Endometrium (tissue), 2 donors: ENCODE measurements around the gene USP16.
"Not testable (repeated sequence)": the region's sequence is repeated elsewhere in the genome, so short reads cannot be mapped to it uniquely, and the experiment has no call there.

Experiments used
- FAIRE-seq: peaks from 2 replicates; lab custom pipeline; 2012; peaks lifted over from hg19 to GRCh38; lab: Jason Lieb, UNC
- donor health status: control.
- donor health status: control.

Gene USP16

DNA sequence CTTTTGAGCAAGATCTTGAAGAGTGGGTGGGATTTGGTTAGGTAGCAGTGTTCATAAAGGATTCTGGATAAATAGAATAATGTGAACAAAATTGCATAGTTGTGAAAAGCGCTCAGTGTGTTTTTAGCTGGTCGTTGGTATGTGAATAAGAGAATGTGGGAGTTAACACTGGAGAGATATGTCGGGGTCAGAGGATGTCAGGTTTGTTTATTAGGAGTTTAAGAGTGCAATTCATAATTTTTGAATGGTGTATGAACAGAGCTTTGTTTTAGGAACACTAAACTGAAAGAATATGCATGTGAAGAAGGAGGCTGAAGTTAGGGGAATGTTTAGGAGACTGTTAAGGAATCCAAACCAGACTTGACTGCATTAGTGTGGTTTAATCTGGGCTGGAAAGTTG lies 9.4 kb downstream of the USP16 start:
- FAIRE-seq = no peak

DNA sequence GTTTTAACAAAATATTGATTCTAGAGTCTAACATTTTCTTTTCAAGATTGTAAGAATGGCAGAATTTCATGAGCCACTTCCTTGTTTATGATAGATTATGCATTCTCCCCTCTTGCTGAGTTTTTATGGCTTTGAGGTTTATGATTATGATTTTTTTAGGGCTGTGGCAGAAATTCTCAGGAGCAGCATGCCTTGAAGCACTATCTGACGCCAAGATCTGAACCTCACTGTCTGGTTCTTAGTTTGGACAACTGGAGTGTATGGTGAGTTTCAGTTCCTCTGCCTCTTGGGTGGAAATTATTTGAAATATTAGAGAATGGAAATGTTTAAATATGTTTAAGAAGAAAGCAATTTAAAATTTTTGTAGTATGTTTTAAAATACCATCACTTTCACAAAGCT lies 10.2 kb downstream of the USP16 start:
- no peak for FAIRE-seq

DNA sequence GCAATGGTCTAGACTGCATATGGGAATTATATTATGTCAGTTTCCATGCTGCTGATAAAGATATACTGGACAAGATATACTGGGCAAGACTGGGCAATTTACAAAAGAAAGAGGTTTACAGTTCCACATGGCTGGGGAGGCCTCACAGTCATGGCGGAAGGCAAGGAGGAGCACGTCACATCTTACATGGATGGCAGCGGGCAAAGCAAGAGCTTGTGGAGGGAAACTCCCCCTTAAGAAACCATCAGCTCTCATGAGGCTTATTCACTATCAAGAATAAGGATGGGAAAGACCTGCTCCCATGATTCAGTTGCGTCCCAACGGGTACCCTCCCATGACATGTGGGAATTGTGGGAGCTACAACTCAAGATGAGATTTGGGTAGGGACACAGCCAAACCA lies 27.8 kb downstream of the USP16 start:
- FAIRE-seq = no peak

DNA sequence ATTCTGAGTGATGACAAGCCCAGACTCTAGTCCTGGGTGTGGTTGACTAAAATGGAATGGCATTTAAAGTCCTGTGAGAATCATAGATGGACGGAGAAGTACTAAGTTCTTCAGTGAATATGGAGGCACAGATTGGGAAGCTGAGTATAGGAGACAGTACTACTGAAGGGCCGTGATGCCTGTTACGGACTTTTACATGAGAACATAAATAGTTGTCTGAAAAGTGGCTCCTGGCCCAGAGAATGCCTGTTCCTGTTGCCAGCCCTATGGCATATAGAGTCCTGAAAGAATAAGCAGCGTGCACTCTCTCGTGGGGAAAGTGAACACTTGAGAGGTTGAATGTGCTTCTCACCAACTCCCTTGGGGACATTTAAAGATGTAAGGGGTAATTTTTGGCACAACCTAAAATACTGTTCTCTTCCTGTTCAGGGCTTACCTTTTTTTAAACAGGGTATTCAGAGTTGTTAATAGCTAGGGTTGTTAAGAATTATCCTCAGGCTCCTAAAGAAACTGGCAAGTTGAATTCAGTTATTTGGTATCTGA lies 28.6 kb downstream of the USP16 start:
- no peak for FAIRE-seq

DNA sequence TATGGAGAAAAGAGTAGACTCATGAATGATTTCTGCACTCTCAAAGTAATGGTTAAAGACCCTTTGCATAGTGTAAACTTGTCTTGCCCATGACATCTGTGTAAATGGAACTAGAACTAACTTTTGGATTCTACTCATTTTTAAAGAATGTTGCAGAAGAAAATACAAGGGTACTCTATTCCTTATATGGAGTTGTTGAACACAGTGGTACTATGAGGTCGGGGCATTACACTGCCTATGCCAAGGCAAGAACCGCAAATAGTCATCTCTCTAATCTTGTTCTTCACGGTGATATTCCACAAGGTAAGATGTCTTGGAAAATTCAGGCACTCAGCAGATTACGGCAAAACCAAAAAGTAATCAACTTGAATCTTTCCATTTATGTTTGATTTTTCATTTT lies 29.2 kb downstream of the USP16 start:
- no peak for FAIRE-seq

DNA sequence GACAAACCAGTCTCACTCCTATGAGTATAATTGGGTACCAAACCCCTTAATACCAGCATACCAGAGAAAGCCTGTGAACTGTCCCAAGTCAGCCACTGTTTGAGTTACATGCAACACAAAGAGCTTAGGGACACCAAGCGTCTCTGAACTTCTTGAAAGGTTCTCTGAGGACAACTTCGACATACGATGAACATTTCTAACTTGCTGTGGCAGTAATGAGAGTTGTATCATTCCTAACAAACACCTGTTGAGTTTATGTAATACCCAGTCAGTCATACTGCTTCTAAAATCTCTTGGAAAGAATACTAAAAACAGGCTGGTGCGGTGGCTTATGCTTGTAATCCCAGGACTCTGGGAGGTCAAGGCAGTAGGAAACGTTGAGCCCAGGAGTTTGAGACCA lies 30.6 kb downstream of the USP16 start:
- no peak for FAIRE-seq

DNA sequence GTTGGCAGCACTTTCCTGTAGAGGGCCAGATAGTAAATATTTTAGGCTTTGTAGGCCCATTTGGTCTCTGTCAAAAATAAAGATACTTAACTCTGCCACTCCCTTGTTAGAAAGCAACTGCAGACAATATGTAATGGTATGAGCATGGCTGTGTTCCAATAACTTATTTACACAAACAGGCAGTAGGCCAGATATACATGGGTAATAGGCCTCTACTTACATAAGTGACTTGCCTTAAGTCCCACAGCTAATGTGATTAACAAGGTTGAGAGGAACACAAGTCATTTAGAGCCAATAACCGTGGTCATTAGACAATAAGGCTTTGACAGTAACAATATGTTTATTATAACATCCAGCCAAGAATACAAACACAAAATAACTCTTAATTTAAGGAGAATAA lies 31.5 kb downstream of the USP16 start:
- FAIRE-seq = no peak

DNA sequence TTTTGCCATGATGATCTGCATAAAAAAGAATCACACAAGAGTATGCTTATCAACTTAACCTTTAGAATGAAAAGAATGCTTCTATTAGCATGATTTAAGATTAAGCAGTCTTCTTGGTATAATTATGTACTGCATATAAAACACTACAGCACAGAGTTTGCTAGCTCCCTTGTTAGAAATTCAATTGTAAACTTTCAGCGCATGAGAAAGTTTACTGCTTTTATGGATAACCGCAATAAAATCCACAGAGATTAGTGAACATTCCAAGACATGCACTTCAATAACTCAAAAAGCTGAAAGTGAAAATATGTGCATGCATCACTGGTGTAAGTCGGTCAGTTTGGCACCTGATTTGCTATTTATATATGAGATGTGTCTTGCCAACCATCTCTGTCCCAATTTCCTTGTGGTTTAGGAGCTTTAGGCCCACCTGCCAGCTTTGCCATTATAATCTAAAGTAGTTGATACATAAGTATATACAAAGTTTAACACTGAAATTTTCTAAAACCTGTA lies 32.1 kb downstream of the USP16 start:
- FAIRE-seq = no peak

DNA sequence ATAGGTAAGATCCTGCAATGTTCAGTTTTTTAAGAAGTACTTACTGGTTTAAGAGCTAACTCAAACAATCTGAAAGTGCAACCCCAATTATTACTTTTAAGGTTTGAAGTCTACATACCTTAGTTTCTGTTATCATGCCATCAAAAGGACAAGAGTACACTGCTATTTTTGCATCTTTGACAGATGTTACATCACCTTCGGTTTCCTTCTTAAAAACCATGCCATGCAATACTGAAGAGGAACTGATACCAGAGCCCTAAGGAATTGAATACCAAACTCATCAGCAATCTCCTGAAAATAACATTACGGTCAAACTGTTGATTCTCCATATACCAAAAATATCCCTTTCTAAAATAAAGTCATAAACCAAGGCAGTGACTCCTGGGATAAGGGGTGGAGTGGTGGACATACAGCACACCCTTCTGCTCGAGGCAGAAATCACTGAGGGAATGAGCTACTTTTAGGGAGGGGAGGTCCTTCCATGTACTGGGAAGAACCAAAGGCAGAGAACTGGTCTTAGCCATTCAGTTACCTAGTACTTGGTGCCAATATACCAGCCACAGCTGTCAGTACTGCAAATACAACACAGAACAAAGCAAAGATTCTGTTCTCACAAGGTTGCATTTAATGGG lies 40.5 kb downstream of the USP16 start:
- no peak for FAIRE-seq

DNA sequence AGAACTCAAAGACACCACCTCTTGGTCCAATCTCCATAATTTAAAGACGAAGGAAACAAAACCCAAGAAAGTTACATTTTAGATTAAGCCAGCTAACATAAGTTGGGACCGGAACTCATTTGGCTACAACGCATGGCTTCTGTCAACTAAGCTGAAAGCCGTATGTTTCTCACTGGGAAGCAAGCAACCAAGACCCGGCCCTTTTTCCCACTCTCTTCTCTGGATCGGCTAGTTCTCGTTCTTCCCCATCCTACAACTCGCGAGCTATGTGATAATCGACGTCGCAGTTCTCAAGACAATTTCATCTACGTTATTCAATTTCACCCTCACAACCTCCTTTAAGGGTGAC lies 48.4 kb downstream of the USP16 start:
- FAIRE-seq = no peak

DNA sequence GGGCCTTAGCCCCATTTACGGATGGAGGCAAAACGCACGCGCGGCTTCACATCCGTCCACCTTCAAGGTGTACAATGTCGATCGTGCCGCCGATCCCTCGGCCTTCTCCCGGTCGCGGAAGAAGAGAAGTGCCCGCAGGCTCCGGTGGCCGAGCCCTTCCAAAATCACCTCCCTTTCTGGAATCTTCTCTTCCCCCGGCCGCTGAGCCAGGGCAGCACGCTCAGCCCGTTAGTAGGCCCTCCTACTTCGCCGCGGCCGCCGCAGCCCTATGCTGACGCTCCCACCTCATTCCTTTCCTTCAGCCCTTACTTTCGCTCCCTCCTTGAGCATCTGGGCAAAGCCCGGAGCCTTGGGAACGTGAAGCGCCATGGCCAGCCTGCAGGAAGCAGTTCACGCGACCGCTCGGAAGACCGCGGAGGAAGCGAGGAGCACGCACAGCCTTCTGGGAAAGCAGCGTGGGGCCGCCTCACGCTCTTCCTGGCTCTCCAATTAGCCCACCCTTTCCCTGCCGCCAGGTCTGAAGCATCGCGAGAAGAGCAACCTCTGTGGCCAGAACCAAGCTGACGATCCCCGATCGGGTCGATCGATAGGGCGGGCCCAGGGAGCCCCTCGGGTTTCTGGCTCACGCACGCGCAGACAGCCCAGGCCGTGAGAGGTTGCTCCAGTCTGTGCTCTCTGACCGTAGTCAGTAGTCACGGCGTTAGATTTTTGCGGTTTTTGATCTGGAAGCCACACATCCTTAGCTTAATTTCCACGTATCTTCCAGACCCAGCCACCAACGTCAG lies 48.9 kb downstream of the USP16 start, which contains the start of gene CCT8:
Gene CCT8 (minus strand): TSS at position 427 of the 785 bp plus-strand sequence. CDS start 58 bp downstream, at position 369.
- peak; percentile 96 for FAIRE-seq

DNA sequence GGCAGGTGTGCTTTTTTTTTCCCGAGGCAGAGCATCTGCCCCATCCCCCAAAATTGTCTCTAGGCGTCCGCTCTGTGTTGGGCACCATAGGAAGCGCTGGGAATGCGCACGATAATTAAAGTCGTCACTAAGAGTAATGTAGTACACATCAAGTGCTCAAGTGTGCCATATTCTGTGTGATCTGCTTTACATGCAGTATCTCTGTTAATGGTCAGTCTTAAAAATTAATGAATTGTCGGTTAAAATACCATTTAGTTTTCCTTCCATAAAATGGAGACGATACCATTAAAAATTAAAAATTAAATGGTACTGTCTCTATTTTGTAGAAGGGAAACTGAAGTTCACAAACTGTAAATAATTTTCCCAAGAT lies 49.5 kb downstream of the USP16 start:
- FAIRE-seq = peak; percentile 4

DNA sequence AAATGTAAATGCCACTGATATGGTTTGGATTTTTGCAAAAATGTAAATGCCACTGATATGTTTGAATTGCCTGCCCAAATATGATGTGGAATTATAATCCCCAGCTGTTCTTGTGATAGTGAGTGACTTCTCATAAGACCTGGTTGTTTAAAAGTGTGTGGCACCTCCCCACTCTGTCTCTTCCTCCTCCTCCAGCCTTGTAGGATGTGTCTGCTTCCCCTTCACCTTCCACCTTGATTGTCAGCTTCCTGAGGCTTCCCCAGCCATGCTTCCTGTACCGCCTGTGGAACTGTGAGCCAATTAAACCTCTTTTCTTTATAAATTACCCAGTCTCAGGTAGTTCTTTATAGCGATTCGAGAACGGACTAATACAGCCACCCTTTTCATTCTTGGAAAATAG lies 50.3 kb downstream of the USP16 start:
- no peak for FAIRE-seq

DNA sequence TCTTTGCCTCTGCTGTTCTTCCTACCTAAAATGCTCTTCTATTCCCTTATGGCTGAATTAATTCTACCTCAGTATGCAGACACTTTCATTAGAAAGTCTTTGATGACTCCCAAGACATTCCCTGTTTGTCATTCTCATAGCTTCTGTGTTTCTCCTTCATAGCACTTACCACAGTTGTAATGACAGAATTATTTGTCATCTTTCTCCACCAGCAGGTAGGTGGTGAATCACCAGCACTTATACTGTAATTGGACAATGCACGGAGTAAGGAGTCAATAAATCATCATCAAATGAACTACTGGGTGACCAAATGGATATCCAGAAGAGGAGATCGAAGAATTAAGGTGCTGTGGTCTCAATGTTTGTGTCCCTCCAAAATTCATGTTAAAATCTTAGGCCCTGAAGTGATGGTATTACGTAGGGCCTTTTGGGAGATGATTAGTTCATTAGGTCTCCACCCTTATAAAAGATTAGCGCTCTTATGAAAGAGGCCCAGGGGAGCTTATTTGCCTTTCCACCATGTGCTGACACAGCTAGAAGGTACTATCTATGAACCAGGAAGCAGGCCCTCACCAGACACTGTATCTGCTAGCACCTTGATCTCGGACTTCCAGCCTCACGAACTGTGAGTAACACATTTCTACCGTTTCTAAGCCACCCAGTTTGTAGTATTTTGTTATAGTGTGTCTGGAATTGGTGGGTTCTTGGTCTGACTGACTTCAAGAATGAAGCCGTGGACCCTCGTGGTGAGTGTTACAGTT lies 51.4 kb downstream of the USP16 start:
- FAIRE-seq = no peak

DNA sequence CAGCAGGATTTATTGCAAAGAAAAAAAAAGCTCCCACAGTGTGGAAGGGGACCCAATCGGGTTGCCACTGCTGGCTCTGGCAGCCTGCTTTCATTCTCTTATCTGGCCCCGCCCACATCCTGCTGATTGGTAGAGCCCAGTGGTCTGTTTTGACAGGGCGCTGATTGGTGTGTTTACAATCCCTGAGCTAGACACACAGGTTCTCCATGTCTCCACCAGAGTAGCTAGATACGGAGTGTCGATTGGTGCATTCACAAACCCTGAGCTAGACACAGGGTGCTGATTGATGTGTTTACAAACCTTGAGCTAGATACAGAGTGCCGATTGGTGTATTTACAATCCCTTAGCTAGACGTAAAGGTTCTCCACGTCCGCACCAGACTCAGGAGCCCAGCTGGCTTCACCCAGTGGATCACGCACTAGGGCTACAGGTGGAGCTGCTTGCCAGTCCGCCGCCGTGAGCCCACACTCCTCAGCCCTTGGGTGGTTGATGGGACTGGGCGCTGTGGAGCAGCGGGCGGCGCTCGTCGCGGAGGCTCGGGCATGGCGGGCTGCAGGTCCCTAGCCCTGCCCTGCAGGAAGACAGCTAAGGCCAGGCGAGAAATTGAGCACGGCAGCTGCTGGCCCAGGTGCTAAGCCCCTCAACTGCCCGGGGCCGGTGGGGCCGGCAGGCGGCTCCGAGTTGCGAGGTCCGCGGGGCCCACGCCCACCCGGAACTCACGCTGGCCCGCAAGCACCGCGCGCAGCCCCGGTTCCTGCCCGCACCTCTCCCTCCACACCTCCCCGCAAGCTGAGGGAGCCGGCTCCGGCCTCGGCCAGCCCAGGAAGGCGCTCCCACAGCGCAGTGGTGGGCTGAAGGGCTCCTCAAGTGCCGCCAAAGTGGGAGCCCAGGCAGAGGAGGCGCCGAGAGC lies 52.5 kb downstream of the USP16 start:
- not testable (repeated sequence) for FAIRE-seq

DNA sequence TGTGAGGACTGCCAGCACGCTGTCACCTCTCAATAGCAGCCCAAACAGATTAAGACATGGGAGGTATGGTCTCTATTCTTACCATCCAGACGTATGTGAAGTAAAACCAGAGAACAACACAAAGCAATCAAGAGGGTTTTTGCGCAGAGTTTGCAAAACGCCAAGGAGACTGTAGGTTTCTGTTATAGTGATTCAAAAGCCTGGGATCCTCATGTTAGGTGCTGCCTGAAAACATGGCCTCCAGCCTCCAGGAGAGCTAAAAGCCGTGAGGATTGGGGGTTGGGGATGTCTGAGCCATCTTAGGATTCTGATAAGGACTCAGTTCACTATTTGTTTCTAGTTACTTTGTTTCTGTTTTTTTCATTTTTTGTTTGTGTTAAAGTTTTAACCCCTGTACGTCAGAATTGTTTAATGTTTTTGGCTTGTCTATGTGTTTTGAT lies 53.2 kb downstream of the USP16 start:
- no peak for FAIRE-seq

DNA sequence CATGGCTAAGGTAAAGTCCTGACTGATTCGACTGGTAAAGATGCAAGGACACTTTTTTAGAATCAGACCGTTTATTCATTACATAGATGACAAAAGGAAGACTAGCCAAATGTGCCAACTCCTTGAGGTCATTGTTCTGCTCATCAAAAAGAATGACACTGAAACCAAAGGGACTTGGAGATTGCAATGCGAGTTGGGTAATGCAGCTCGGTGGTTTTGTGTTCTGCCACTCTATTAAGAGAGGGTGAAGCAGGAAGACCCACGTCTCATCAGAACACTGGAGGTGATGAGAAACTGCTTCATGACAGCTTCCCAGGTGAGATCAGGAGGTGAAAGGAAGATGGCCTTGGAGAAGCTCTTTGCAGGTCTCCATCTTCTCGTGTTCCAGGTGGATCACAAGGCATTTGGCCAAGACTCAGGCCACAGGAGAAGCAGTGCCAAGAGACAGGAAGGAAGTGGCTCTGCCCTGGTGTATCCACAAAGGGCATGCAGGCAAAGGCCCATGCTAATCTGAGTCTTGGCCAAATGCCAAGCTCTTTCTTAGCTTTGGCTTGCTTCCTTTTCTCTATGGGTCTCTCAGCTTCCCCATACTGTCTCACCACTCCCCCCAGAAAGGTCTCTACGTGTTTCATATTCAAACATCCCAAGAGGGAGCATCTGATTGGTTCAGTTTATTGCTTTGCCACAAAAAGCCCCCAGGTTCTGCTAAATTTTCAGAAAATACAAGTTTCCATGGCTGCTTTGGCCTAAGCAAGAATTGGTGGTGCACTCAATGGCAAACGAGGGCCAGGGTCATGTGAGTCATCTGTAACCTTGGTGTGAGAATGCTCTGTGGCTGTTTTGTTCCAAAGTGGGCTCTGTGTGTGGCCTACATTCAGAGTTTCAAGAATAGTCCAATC lies 54.6 kb downstream of the USP16 start:
- no peak for FAIRE-seq

DNA sequence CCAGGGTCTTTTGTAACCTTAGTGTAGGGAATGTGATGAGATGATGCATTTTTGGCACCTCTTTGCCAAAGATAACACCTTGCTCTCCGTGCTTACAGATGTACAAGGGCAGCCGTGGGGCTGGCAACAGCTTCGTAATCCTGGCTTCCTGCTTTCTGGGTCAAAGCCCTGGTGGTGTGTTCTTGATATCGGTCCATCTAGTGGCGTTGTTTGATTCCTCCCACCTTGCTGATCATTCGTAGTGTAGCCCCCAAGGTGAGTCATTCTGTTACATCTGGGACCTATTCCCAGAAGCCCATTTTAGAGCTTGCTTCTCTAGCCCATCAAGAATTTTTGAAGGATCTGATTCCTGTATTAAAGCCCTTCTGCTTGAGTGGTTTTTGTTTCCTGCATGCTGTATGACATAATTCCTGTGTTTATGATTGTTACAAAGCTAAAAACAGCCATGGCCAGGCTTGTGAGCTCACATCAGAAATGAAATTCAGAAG lies 56.0 kb downstream of the USP16 start:
- FAIRE-seq = no peak

DNA sequence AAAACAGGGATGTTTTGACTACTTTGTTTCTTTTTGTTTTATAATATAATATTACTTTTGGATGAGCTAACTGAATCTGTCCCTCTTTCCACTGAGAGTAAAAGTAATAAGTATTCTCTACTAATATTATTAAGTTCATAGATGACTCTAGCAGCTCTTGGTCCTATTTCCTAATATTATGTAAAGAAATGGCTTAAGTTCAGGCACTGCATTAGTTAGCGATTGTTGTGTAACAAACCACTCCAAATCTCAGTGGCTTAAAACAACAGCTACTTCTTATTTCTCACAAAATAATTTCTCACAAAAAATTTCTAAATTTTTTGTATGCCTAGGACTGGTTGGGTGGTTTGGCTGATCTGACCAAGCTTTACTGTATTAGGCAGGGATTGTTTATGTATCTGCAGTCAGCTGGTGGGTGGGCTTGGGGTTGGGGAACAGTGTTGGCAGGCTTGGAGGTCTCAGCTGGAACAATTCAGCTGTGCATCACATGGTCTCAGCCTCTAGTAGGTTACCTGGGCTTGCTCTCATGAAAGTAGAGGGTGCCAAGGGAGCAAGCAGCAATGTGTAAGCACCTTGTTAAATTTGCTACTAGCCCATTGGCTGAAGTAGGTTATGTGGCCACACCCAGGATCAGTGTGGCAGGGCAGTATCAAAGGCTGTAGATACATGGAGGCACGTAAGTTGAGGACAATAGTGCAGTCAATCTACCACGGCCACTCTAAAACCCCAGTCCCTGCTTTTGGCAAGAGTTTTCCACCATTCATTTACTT lies 57.8 kb downstream of the USP16 start:
- FAIRE-seq = no peak

DNA sequence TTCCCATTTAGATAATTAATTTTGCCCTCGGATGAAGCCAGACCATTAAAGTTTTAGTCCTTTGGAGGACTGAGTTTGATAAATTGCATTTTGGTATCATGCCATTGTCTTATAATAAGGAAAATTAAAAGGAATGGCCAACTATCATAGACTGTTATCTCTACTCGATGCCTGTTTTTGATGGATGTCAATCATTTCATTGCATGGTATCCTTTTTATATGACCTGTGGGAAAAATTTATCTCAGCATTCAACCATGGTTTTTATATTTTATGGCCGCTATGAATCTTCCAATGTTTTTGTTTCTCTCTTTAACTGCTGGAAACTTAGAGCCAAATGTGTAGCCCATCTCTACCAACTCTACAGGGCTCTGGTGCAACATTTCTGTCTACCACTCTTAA lies 58.8 kb downstream of the USP16 start:
- FAIRE-seq = no peak
